ENCODE measurements around the gene MYBPHL.

DNA sequence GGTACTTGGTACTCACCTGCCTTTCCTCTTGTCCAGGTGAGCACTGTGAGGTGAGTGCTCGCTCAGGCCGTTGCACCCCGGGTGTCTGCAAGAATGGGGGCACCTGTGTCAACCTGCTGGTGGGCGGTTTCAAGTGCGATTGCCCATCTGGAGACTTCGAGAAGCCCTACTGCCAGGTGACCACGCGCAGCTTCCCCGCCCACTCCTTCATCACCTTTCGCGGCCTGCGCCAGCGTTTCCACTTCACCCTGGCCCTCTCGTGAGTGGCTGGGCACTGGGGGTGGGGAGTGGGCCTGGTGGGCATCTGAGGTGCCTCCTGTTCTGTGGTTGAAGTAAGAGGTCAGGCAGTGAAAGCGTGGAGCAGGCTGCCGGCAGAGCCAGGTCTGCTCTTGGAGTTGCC lies 45.8 kb downstream of the MYBPHL start:
- TF ChIP-seq CTCF (IDR thresholded peaks at IDR 0.05): no peak
- TF ChIP-seq ZFX (IDR thresholded peaks at IDR 0.05; ENCODE audit: borderline replicate concordance): no peak

Measured in 22Rv1 (cell line).